NT2/D1 (cell line): ENCODE measurements around the gene EXD1.

Experiments
- SUZ12 ChIP-seq: IDR thresholded peaks from 2 replicates; pipeline ENCODE4 v1.6.1; 2011; ENCODE audit not compliant: insufficient read length, insufficient read depth; ENCODE audit errors: extremely low read depth
- YY1 ChIP-seq: IDR thresholded peaks from 2 replicates; pipeline ENCODE4 v1.6.1; 2011; ENCODE audit not compliant: insufficient read length, insufficient read depth
- ZNF274 ChIP-seq: IDR thresholded peaks from 2 replicates; pipeline ENCODE4 v1.6.1; 2011; ENCODE audit warnings: mild to moderate bottlenecking, low read depth, low read length

DNA sequence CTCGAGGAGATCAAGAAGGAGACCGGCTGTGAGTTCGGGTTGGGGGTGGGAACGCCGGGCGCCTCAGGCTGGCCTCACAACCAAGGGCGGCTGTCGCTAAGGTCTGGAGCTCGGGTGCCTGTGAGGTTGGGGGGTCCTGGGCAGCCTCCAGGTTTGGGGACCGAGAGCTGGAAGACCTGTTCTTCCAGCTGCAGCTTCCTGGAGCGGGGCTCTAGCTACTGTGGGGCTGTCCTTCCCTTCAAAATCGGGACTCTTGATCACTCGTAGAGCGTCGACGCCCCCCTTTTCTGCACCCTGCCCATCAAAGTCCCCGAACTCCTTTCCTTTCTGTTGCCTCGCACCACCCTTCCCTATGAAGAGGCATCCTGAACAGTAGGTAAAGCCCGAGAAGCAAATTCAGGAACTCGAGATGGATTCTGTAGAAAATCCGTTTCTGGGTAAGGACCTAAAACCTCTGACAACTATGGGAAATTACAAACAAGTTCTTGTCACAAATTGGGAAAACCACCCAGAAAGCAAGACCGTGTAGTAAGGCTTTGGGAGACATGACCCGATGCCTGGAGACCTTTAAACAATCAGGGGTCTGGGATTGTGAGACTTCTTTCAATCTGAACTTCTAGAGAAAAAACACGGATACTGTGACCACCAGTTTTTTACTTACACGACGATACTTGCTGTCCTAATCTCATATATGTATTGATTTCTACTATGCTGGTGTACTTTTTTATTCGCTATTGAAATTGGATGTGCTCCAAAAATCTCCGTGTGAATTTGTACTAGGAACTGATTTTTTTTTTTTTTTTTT is 1.1 kb upstream of the EXD1 start:
- no peak for TF ChIP-seq SUZ12
- no peak for TF ChIP-seq YY1
- no peak for TF ChIP-seq ZNF274
